ENCODE data around the gene SPACA6.
"Not testable (repeated sequence)": the region's sequence is repeated elsewhere in the genome, so short reads cannot be mapped to it uniquely, and the experiment has no call there.

Gene SPACA6

GRCh38 chr19:51737924-51738323 lies 44.8 kb downstream of the SPACA6 start:
- Histone ChIP-seq H3K4me1 (ENCODE audit: control insufficient read depth, insufficient read depth, low read length) (no peaks in the 10 kb centered on the region), H3K9ac (ENCODE audit: low read length in 2 of 2) (no peak overlapping the region), H3K27me3 (ENCODE audit: control insufficient read depth in 1 of 2, insufficient read depth in 2 of 2, low read length in 2 of 2) (peaks cover 8 to 10% of the 10 kb centered on the region in 2 donors), H3K9me3 (ENCODE audit: control insufficient read depth in 2 of 2, low read length in 2 of 2) (no peaks in the 10 kb centered on the region), H3K4me3 (ENCODE audit: low read length in 2 of 2) (no peak overlapping the region), H3K36me3 (ENCODE audit: control insufficient read depth in 2 of 2, insufficient read depth in 2 of 2, low read length in 2 of 2) (no peaks in the 10 kb centered on the region), H3K27ac (ENCODE audit: low read length) (no peak overlapping the region)

- not testable (repeated sequence) for H3K9ac ChIP-seq (ENCODE audit: low read length in 2 of 2); H3K27me3 ChIP-seq (ENCODE audit: control insufficient read depth in 1 of 2, insufficient read depth in 2 of 2, low read length in 2 of 2); H3K36me3 ChIP-seq (ENCODE audit: control insufficient read depth in 2 of 2, insufficient read depth in 2 of 2, low read length in 2 of 2); H3K4me3 ChIP-seq (ENCODE audit: low read length in 2 of 2); H3K4me1 ChIP-seq (ENCODE audit: control insufficient read depth, insufficient read depth, low read length); H3K9me3 ChIP-seq (ENCODE audit: control insufficient read depth in 2 of 2, low read length in 2 of 2); H3K27ac ChIP-seq (ENCODE audit: low read length)
These were observed 45.4 kb downstream of the SPACA6 start for GRCh38 chr19:51738523-51738922.

DNA sequence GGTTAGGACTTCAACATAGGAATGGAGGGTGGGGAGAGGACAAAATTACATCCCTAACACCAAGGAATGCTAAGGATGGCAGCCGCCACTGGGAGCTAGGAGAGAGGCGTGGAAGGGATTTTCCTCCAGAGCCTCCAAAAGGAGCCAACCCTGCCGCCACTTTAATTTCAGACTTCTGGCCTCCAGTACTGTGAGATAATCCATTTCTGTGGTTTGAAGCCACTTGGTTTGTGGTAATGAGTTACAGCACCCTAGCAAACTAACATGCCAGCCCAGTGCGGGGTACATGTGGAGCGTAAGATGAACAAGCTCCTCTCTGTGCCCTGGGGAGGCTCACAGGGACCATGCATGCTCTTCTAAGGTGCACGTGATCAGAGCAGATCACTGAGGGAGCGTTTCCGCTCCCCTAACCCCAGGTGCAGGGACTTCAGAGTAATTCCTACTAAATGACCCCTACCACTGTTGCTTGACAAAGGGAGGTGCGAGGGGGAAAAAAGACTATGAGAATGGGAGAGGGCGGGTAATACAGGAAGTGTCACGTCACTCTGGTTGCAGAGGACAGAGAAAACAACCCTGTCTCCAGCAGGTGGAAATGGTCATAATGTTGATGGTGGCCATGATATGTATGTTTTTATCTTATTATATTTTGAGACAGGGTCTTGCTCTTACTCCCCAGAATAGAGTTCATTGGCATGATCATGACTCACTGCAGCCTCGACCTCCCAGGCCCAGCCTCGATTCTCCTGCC lies 46.5 kb downstream of the SPACA6 start:
- Histone ChIP-seq H3K9me3 (ENCODE audit: control insufficient read depth in 2 of 2, low read length in 2 of 2) (no peaks in the 10 kb centered on the region), H3K9ac (ENCODE audit: low read length in 2 of 2) (no peak overlapping the region), H3K27ac (ENCODE audit: low read length) (no peak overlapping the region), H3K36me3 (ENCODE audit: control insufficient read depth in 2 of 2, insufficient read depth in 2 of 2, low read length in 2 of 2) (no peaks in the 10 kb centered on the region), H3K27me3 (ENCODE audit: control insufficient read depth in 1 of 2, insufficient read depth in 2 of 2, low read length in 2 of 2) (peaks cover 8 to 10% of the 10 kb centered on the region in 2 donors), H3K4me3 (ENCODE audit: low read length in 2 of 2) (no peak overlapping the region), H3K4me1 (ENCODE audit: control insufficient read depth, insufficient read depth, low read length) (no peaks in the 10 kb centered on the region)

DNA sequence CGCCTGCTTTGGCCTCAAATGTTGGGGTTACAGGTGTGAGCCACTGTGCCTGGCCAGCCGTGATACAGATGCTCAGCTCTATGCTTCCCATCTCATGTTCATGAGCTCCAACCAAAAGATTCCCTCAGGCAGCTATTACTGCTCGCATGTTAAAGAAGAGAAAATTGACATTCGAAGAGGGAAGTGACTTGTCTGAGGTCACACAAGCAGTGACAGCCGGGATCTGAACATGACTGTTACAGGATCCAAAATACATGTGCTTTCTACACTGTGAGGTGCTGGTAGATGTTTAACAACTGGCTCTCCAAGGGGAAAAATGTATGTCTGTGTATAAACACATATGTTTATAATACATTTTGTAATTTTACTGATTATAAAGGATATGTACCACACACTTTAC lies 47.2 kb downstream of the SPACA6 start:
- Histone ChIP-seq H3K9me3 (ENCODE audit: control insufficient read depth in 2 of 2, low read length in 2 of 2) (no peaks in the 10 kb centered on the region), H3K4me1 (ENCODE audit: control insufficient read depth, insufficient read depth, low read length) (no peaks in the 10 kb centered on the region), H3K36me3 (ENCODE audit: control insufficient read depth in 2 of 2, insufficient read depth in 2 of 2, low read length in 2 of 2) (no peaks in the 10 kb centered on the region), H3K27me3 (ENCODE audit: control insufficient read depth in 1 of 2, insufficient read depth in 2 of 2, low read length in 2 of 2) (peaks cover 8% of the 10 kb centered on the region in 2 donors), H3K27ac (ENCODE audit: low read length) (no peak overlapping the region), H3K4me3 (ENCODE audit: low read length in 2 of 2) (no peak overlapping the region), H3K9ac (ENCODE audit: low read length in 2 of 2) (no peak overlapping the region)

DNA sequence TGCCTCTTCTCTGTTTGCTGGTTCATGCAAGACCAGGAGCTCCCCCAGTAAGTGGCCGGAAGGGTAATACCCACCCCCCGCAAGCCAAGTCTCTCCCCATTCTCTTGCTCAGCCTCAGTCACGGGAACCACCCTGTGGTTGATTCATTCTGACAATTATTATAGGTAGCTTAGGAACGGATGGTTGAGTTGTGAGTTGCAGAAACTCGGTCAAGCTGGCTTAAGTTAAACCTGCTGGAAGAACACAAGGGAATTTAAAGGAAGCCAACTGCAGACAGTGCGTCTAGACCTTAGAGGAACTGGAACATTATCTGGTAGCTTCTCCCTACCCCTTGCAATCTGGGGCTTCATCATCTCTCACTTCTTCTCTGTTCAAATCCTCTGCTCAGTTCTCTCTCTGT lies 49.7 kb downstream of the SPACA6 start:
- no peak overlapping the region for H3K9ac ChIP-seq (ENCODE audit: low read length in 2 of 2)
- no peak overlapping the region for H3K4me3 ChIP-seq (ENCODE audit: low read length in 2 of 2)
- no peaks in the 10 kb centered on the region for H3K36me3 ChIP-seq (ENCODE audit: control insufficient read depth in 2 of 2, insufficient read depth in 2 of 2, low read length in 2 of 2)
- no peaks in the 10 kb centered on the region for H3K9me3 ChIP-seq (ENCODE audit: control insufficient read depth in 2 of 2, low read length in 2 of 2)
- peaks cover 2 to 3% of the 10 kb centered on the region in 2 donors for H3K27me3 ChIP-seq (ENCODE audit: control insufficient read depth in 1 of 2, insufficient read depth in 2 of 2, low read length in 2 of 2)
- no peaks in the 10 kb centered on the region for H3K4me1 ChIP-seq (ENCODE audit: control insufficient read depth, insufficient read depth, low read length)
- no peak overlapping the region for H3K27ac ChIP-seq (ENCODE audit: low read length)

- Histone ChIP-seq H3K27me3 (ENCODE audit: control insufficient read depth in 1 of 2, insufficient read depth in 2 of 2, low read length in 2 of 2) (peaks cover 2 to 3% of the 10 kb centered on the region in 2 donors), H3K4me1 (ENCODE audit: control insufficient read depth, insufficient read depth, low read length) (no peaks in the 10 kb centered on the region), H3K27ac (ENCODE audit: low read length) (no peak overlapping the region), H3K9me3 (ENCODE audit: control insufficient read depth in 2 of 2, low read length in 2 of 2) (no peaks in the 10 kb centered on the region), H3K9ac (ENCODE audit: low read length in 2 of 2) (no peak overlapping the region), H3K36me3 (ENCODE audit: control insufficient read depth in 2 of 2, insufficient read depth in 2 of 2, low read length in 2 of 2) (no peaks in the 10 kb centered on the region), H3K4me3 (ENCODE audit: low read length in 2 of 2) (no peak overlapping the region)
These were observed 50.3 kb downstream of the SPACA6 start for GRCh38 chr19:51743405-51743804.

GRCh38 chr19:51746731-51747130 lies 53.6 kb downstream of the SPACA6 start:
- Histone ChIP-seq H3K4me1 (ENCODE audit: control insufficient read depth, insufficient read depth, low read length) (no peaks in the 10 kb centered on the region), H3K9me3 (ENCODE audit: control insufficient read depth in 2 of 2, low read length in 2 of 2) (no peaks in the 10 kb centered on the region), H3K27me3 (ENCODE audit: control insufficient read depth in 1 of 2, insufficient read depth in 2 of 2, low read length in 2 of 2) (peaks cover 0 to 2% of the 10 kb centered on the region in 2 donors), H3K9ac (ENCODE audit: low read length in 2 of 2) (no peak overlapping the region), H3K36me3 (ENCODE audit: control insufficient read depth in 2 of 2, insufficient read depth in 2 of 2, low read length in 2 of 2) (no peaks in the 10 kb centered on the region), H3K27ac (ENCODE audit: low read length) (no peak overlapping the region), H3K4me3 (ENCODE audit: low read length in 2 of 2) (no peak overlapping the region)

DNA sequence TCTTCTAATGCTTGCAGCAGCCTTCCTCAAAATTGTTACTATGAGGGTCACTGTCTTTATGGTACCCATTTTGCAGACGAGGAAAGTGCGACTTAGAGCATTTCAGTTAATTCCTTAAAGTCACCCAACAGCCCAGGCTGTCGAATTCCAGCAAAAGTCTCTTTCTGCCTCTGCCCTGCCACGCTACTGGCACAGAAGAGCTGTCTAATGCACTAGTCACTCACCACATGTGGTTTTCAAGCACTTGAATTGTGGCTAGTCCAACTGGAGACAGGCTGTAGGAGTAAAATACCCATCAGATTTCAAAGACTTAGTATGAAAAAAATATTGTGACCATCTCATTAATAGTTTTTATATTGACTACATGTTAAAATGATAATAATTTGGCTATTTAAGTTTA lies 56.8 kb downstream of the SPACA6 start:
- Histone ChIP-seq H3K4me3 (ENCODE audit: low read length in 2 of 2) (no peak overlapping the region), H3K4me1 (ENCODE audit: control insufficient read depth, insufficient read depth, low read length) (no peaks in the 10 kb centered on the region), H3K27ac (ENCODE audit: low read length) (no peak overlapping the region), H3K36me3 (ENCODE audit: control insufficient read depth in 2 of 2, insufficient read depth in 2 of 2, low read length in 2 of 2) (no peaks in the 10 kb centered on the region), H3K27me3 (ENCODE audit: control insufficient read depth in 1 of 2, insufficient read depth in 2 of 2, low read length in 2 of 2) (peaks cover 0 to 2% of the 10 kb centered on the region in 2 donors), H3K9me3 (ENCODE audit: control insufficient read depth in 2 of 2, low read length in 2 of 2) (no peaks in the 10 kb centered on the region), H3K9ac (ENCODE audit: low read length in 2 of 2) (no peak overlapping the region)

GRCh38 chr19:51750400-51751094 lies 57.4 kb downstream of the SPACA6 start:
- no peak overlapping the region for H3K4me3 ChIP-seq (ENCODE audit: low read length in 2 of 2)
- no peaks in the 10 kb centered on the region for H3K4me1 ChIP-seq (ENCODE audit: control insufficient read depth, insufficient read depth, low read length)

DNA sequence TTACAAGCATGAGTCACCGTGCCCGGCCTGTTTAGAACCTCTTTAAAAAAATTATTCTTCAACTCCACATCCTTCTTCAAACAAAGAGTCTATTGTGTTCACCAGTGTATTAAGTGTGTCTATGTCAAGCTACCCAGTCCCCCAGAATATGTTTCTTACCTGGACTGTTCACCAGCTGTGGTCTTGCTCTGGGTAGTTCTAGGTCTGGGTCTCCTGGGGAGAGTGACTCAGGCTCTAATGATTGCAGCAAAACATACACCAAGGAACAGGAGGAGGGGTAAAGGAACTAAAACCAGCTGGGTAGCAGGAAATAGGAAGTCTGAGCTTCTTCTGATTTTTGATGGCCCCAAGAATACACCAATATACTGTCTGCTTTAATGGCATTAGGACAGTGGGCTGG lies 58.5 kb downstream of the SPACA6 start, which contains the start of gene FPR1:
FPR1 (minus strand) TSS at position 224 of the 400 bp plus-strand sequence. CDS start 4,884 bp downstream, outside the sequence.
- Histone ChIP-seq H3K36me3 (ENCODE audit: control insufficient read depth in 2 of 2, insufficient read depth in 2 of 2, low read length in 2 of 2) (no peaks in the 10 kb centered on the region), H3K27me3 (ENCODE audit: control insufficient read depth in 1 of 2, insufficient read depth in 2 of 2, low read length in 2 of 2) (peaks cover 0 to 5% of the 10 kb centered on the region in 2 donors), H3K4me1 (ENCODE audit: control insufficient read depth, insufficient read depth, low read length) (no peaks in the 10 kb centered on the region), H3K4me3 (ENCODE audit: low read length in 2 of 2) (no peak within 1 kb of the TSS), H3K9me3 (ENCODE audit: control insufficient read depth in 2 of 2, low read length in 2 of 2) (peaks cover 0 to 11% of the 10 kb centered on the region in 2 donors), H3K27ac (ENCODE audit: low read length) (peak within 1 kb of the TSS; percentile 11), H3K9ac (ENCODE audit: low read length in 2 of 2) (no peak within 1 kb of the TSS)

More at GRCh38 chr19:51750400-51751094, 57.4 kb downstream of the SPACA6 start:
- Histone ChIP-seq H3K9ac (ENCODE audit: low read length in 2 of 2) (no peak overlapping the region), H3K9me3 (ENCODE audit: control insufficient read depth in 2 of 2, low read length in 2 of 2) (peaks cover 0 to 4% of the 10 kb centered on the region in 2 donors), H3K27ac (ENCODE audit: low read length) (no peak overlapping the region), H3K36me3 (ENCODE audit: control insufficient read depth in 2 of 2, insufficient read depth in 2 of 2, low read length in 2 of 2) (no peaks in the 10 kb centered on the region), H3K27me3 (ENCODE audit: control insufficient read depth in 1 of 2, insufficient read depth in 2 of 2, low read length in 2 of 2) (peaks cover 0 to 2% of the 10 kb centered on the region in 2 donors)

DNA sequence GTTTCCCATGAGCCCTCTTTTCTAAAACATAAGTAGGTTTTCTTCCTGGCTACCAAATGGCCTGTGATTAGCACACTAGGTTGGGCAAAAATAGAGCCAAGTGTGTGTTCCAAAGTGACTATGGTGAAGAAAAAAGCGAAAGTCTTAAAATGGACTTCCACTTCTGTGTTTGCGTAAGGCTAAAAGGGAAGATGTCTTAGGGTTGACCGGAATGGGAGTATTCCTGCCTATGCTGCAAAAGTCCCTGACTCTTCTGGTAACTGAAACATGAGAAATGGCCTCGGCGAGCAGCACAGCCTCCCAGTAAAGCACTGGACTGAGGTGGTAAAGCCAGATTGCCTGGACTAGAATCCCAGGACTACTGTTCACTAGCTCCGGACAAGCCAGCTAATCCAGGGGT lies 61.0 kb downstream of the SPACA6 start:
- H3K9ac ChIP-seq (ENCODE audit: low read length in 2 of 2), result no peak overlapping the region
- no peaks in the 10 kb centered on the region for H3K36me3 ChIP-seq (ENCODE audit: control insufficient read depth in 2 of 2, insufficient read depth in 2 of 2, low read length in 2 of 2)
- H3K27ac ChIP-seq (ENCODE audit: low read length), result no peak overlapping the region
- H3K4me1 ChIP-seq (ENCODE audit: control insufficient read depth, insufficient read depth, low read length), result no peaks in the 10 kb centered on the region
- H3K9me3 ChIP-seq (ENCODE audit: control insufficient read depth in 2 of 2, low read length in 2 of 2), result peaks cover 0 to 11% of the 10 kb centered on the region in 2 donors
- no peak overlapping the region for H3K4me3 ChIP-seq (ENCODE audit: low read length in 2 of 2)
- H3K27me3 ChIP-seq (ENCODE audit: control insufficient read depth in 1 of 2, insufficient read depth in 2 of 2, low read length in 2 of 2), result peaks cover 0 to 5% of the 10 kb centered on the region in 2 donors
